ENCODE data around the gene CCNL2. TPM values are rescaled to one million over a fixed set of nuclear protein-coding genes. Genes with fewer than 3 reads are reported as not detected.
A peak's percentile ranks its signal among the peaks of the same experiment; 100 is the strongest.

CCNL2 gene
- total RNA-seq, 1 experiment from 2014 or later, result 173 TPM

DNA sequence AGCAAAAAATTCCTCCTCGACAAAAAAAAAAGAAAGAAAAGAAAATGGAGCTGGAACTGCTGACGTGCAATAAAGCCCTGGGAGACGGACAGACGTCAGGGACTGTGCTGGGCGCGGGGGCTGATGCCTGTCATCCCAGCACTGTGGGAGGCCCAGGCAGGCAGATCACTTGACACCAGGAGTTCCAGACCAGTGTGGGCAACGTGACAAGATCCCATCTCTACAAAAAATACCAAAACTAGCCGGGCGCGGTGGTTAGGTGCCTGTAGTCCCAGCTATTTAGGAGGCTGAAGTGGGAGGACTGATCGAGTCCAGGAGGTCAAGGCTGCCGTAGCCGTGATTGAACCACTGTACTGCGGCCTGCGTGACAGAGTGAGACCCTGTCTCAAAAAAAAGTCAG, 25.6 kb upstream of the CCNL2 start:
- WGBS (ENCODE audit: extremely low coverage, insufficient read length, low lambda C conversion rate), result no CpG with 5 or more reads among the region's 15 CpGs
- Histone ChIP-seq H2BK20ac (ENCODE audit: low read depth, low read length, poor library complexity, severe bottlenecking) (no peak overlapping the region), H3K27ac (ENCODE audit: insufficient read length, low read depth, low read length) (no peak overlapping the region), H4K8ac (replicated peaks; ENCODE audit: insufficient read length, low read depth, low read length) (no peak overlapping the region), H3K9me3 (ENCODE audit: control insufficient read depth, low read depth, low read length) (no peaks in the 10 kb centered on the region), H2AK5ac (ENCODE audit: insufficient read length, low read length) (no peak overlapping the region), H3K23me2 (ENCODE audit: insufficient read length, low read depth, low read length, poor library complexity, severe bottlenecking) (peaks cover 3% of the 10 kb centered on the region), H2BK12ac (ENCODE audit: insufficient read length, low read depth, low read length) (no peak overlapping the region), H3K56ac (ENCODE audit: insufficient read length, low read depth, low read length) (no peak overlapping the region), H3K4me2 (ENCODE audit: insufficient read depth, insufficient read length, low read length) (no peak overlapping the region), H3K79me2 (ENCODE audit: insufficient read depth, low read length) (no peaks in the 10 kb centered on the region), H4K5ac (ENCODE audit: insufficient read length, low read depth, low read length) (no peak overlapping the region), H3K9ac (ENCODE audit: extremely low read depth, insufficient read length, low read length) (no peak overlapping the region), H3K27me3 (ENCODE audit: insufficient read depth, low read length) (no peaks in the 10 kb centered on the region), H2BK120ac (ENCODE audit: low read depth, low read length, poor library complexity, severe bottlenecking) (no peak overlapping the region), H2AFZ (ENCODE audit: low read length) (no peak overlapping the region), H3K79me1 (ENCODE audit: insufficient read depth, low read depth, low read length, poor library complexity, severe bottlenecking) (no peaks in the 10 kb centered on the region), H3K4ac (ENCODE audit: low read depth, low read length) (no peak overlapping the region), H3K18ac (ENCODE audit: insufficient read length, low read depth, low read length) (no peak overlapping the region), H3K4me1 (ENCODE audit: insufficient read depth, low read length) (peaks cover 5% of the 10 kb centered on the region; the same call in 1 of the 2 replicates), H2BK15ac (ENCODE audit: low read depth, low read length) (no peak overlapping the region), H4K20me1 (ENCODE audit: control insufficient read depth, insufficient read depth, insufficient read length) (no peaks in the 10 kb centered on the region), H3T11ph (ENCODE audit: low read length) (no peak overlapping the region), H3K23ac (ENCODE audit: insufficient read length, low read depth, low read length) (no peak overlapping the region), H2BK5ac (ENCODE audit: insufficient read length, low read length) (no peak overlapping the region), H4K91ac (ENCODE audit: insufficient read length, low read depth, low read length) (no peak overlapping the region), H3K14ac (ENCODE audit: insufficient read depth, low read length) (no peak overlapping the region)
- no peaks in the 10 kb centered on the region for H3K27me3 Mint-ChIP-seq (ENCODE audit: low read depth)
- TF ChIP-seq, protein P1, sequence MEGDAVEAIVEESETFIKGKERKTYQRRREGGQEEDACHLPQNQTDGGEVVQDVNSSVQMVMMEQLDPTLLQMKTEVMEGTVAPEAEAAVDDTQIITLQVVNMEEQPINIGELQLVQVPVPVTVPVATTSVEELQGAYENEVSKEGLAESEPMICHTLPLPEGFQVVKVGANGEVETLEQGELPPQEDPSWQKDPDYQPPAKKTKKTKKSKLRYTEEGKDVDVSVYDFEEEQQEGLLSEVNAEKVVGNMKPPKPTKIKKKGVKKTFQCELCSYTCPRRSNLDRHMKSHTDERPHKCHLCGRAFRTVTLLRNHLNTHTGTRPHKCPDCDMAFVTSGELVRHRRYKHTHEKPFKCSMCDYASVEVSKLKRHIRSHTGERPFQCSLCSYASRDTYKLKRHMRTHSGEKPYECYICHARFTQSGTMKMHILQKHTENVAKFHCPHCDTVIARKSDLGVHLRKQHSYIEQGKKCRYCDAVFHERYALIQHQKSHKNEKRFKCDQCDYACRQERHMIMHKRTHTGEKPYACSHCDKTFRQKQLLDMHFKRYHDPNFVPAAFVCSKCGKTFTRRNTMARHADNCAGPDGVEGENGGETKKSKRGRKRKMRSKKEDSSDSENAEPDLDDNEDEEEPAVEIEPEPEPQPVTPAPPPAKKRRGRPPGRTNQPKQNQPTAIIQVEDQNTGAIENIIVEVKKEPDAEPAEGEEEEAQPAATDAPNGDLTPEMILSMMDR (conservative IDR thresholded peaks at IDR 0.05), result no peak
- DNase-seq, result no peak
- peaks cover 3 to 5% (median 4%) of the 10 kb centered on the region in 3 experiments; a peak in 6 of 7 replicates for H3K36me3 Mint-ChIP-seq (ENCODE audit: insufficient read depth in 1 of 3, low read depth in 3 of 3)
- H3K27ac Mint-ChIP-seq, result peak overlapping the region in 1 of 3 experiments; percentile 62; a peak in 3 of 7 replicates
- peaks cover 3 to 4% of the 10 kb centered on the region in 2 experiments; a peak in 4 of 5 replicates for H3K9me3 Mint-ChIP-seq
- H3K4me1 Mint-ChIP-seq, result peaks cover 26 to 44% of the 10 kb centered on the region in 2 experiments
- peak overlapping the region in 1 of 2 experiments; percentile 59; a peak in 3 of 5 replicates for H3K4me3 Mint-ChIP-seq
